ENCODE data around the gene ADGRL2.

ADGRL2 gene

DNA sequence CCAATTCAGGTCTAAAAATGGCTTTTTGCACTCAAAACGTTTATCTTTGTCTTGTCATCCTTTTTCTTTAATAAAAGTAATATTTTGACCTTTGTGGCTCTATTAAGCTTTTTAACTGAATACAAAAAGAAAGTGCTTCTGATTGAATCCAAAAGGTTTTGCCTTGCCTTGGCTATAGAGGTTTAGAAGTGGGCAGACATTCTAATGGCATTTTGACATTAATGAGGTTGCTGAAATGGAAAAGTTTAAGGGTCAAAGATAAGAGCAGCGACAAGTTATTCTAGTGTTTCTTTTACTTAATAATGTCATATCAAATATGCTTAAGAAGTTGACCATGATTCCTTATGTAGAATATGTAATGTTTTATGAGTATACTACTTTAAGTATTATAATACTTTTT is 120.2 kb downstream of the ADGRL2 start:
- no peak for DNase-seq

DNA sequence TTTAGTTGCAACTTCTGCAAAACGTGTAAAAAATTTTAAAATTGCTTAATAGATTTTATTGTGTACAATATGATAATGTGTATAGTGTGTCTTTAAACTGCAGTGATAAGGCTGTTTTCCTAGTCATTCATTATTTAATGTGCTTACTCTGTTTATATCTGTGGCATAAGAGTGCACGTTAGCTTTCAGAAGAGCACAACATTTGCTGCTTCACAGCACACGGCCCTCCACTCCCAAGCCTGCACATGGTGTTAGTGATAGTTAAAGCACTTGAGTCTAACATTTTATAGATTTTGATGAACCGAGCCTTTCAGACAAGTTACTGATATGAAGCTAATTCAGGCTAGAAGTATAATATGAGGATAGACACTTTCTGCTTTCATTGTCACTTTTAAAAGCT is 120.6 kb downstream of the ADGRL2 start:
- DNase-seq, result no peak

DNA sequence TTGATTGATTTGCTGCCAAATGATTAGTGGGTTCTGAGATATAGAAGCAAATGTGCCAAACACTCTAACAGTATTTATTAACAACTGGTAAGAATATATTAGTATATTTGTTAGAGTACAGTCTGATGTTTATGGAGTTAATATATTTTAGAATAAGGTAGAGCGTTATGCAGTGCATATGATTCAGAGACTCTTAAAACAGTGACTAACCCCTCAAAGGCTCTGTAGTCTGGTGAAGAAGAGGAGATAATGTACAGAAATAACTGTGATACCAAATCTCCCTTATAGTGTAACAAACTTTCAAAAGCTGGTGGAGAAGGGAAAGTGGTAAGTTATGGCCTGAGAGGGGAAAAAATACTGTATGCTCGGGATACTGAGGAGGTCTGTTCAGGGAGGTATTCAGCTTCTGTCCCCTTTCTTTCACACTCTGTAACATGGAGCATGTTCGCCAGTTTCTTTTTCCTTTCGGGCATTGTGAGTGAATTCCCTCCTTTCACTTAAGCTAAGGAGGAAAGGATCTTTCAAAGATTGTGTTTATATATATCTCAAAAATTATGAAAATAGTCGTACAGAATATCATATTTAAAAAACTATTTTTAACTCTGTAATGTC is 121.2 kb downstream of the ADGRL2 start:
- DNase-seq, result no peak

DNA sequence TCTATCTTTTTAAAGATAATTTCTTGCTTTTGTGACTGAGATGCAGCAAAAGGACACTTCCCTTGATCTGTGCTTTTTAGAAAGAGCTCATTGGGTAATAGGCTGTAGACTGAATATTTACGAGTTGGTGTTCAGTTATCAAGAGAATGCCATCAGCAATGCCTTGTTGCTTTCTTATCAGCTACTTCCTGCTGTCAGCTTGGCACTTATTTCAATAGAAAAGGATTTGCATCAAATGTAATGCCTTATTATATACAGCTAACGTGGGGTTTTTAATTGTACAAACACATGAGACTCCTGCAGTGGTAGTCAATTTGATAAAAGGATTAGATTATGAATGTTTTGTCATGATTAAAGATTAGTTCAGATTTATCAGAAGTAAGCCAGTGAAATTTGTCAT is 122.2 kb downstream of the ADGRL2 start:
- no peak for DNase-seq

DNA sequence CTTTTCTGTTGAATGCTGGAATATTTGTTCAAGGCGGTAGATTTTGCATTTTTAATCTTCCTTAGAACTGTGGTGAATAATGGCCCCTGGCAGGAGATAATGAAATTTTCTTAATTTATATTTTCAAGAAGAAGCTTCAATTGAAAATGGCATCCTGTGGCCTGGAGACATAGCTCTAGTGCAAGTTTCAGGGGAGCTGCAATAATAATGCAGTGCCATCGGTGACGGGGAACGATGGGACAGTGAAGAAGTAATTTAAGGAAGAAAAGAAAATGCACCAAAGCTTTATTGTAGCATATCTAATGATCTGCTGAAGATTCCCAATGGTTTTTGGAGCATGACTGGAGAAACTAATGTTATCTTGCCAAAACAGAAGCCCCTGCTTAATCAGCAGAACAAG is 128.4 kb downstream of the ADGRL2 start:
- no peak for DNase-seq

DNA sequence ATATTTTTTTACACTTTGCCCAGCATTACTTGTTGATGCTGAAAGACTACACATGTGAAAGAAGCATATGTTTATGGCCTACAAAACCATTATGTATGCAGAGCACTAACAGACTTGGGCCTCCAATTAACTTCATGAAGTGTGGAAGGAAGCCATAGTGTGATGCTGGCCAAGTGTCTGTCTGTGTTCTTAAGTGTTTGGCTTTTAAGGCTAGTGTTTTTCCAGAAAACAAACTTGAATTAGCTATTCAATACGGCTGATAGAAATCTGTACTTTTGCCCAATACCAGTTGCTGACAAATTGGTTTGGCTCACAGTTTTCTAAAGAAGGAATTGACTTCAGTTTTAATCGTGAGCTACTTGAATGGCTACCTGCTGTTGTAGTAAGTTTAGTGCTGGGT is 136.1 kb downstream of the ADGRL2 start:
- DNase-seq, result no peak

DNA sequence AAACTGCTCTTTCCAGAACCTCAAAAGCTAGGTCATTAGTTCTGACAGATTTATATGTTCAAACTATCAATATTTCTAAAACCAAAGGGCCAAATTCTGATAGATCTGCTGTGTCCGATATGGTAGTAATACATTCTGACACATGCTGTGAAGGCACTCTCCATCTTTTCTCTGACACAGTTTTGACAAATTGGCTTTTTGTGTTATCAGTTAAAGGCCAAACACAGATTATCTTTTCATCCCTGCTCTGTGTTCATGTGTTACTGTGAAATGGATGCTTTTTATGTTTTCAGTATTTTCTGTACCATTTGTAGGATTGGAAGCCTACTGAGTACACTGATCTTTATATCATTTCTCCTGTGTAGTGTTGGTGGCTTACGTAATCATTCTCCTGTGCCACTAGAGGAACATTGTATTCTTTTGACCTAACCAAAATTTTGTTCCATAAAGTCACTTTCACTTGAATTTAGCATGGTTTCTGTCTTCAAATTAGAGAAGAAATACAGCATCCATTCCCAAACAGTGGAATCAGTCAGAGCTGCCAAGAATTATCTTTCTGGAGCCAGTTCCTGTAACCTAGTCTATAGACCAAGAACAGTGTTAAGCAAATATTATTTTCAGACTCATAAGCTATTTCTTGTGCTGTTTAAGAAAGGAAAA is 137.2 kb downstream of the ADGRL2 start:
- DNase-seq, result no peak

DNA sequence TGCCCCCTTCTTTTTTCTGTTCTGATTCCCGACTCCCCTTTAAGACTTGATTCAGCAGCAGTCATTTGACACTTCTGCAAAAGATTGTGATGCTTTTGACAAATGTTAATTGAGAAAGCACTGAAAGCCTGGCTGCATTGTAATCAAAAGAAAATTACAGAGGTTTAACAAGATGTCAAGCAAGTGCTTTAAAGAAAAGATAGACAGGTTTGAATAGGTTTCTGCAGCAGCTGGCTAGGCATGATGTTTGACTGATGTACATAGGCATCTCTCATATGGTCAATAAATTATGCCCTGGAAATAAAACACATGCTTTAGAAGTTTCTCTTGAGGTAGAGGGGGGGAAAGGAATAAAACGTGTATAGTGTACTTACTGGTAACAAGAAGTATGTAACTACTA is 147.8 kb downstream of the ADGRL2 start:
- DNase-seq, result no peak

DNA sequence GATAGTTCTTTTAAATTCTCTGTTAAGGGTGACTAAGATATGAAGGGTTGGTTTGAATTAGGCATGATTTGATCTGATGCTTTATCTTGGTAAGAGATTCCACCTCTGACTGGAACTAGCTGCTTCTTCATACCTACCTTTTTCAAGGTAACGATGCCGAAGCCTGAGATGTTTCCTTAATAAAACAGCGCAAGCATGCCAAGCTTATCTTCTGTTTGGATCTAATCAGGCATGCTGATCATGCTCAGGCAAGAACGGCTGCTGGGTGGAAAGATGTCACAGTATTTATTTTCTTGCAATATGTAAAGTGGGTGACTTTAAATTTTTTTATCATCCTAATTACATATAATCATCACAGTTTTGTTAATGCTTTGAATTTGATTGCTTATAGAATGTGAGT is 148.7 kb downstream of the ADGRL2 start:
- no peak for DNase-seq

DNA sequence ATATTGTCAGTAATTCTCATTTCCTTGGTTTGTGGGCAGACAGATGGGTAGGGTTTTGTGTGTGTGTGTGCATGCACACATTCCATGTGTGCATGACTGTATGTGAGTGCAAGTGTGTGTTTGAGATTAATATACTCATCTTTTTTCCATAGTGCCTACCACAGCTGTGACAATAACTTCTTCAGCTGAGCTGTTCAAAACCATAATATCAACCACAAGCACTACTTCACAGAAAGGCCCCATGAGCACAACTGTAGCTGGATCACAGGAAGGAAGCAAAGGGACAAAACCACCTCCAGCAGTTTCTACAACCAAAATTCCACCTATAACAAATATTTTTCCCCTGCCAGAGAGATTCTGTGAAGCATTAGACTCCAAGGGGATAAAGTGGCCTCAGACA is 149.3 kb downstream of the ADGRL2 start:
- DNase-seq, result no peak

DNA sequence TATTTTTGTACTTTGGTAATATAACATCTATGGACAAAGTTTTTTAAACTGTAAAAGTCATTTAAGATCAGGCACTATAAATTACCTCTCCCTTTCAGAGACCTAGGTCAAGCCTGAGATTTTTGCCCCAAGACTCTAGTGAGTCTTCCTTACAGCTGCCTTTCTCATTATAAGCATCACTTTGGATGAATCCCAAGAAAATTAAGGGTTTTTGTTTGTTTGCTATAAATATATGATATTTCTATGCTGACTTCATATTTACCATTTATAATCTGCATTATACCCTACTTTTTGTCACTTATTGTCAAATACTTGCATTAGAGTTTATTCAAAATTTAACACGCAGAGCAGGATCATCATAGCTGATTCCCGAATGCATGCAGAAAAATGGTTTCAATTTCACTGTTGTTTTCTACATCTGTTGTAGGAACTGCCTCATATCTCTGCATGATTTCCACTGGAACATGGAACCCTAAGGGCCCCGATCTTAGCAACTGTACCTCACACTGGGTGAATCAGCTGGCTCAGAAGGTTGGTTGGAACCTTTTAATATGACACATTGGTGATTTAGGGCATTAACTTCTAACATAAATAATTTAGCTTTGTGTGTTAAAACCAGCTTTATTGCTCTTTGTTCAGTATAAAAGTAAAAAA is 150.0 kb downstream of the ADGRL2 start:
- DNase-seq, result no peak

DNA sequence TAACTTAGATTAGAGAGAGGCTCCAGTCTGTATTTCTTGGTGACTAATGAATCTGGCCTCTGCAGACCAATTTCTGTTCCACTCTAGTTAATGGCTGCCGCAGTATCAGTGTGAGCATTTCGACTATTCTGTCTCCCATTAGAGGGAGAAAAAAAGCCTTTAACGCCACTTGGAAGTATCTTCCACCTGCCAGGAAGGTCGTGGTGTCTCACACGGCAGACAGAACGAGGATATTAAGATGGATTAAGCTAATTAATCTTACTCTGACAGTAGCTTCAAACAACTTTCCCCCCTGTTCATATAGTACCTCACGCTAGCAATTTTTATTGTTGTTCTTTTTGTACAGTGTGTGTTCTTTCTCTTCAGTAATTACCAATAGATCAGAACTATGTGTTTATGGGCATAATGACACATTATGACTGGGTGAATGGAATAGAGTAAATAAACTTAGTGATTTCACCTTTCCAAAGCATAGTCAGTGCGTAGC is 153.8 kb downstream of the ADGRL2 start:
- DNase-seq, result no peak

DNA sequence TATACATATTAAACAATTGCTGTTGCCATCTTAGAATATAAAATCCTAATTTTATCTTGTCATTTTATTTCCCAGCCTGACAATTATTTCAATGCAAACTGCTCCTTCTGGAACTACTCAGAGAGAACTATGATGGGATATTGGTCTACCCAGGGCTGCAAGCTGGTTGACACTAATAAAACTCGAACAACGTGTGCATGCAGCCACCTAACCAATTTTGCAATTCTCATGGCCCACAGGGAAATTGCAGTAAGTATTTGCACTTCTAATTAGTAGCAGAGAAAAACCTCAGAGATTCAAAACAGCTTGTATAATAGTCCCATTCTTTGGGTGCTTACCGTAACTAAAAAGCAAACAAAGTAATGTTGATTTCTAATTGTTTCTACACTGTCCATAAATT is 167.2 kb downstream of the ADGRL2 start:
- no peak for DNase-seq

DNA sequence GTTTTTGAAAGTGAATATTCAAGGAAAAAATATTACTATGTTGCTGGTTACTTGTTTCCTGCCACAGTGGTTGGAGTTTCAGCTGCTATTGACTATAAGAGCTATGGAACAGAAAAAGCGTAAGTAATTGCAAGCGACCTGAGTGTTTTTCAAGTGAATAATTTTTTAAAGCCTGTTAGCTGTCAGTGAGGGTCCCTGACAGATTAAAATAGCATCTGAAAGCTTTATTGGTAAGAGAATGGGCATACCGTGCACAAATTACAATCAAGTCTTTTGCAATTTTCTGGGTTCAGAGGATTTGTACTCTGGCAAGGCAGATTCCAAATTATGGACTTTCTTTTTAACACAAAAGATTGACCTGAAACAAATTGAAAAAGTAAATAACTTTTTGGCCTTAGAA is 169.7 kb downstream of the ADGRL2 start:
- DNase-seq, result no peak

DNA sequence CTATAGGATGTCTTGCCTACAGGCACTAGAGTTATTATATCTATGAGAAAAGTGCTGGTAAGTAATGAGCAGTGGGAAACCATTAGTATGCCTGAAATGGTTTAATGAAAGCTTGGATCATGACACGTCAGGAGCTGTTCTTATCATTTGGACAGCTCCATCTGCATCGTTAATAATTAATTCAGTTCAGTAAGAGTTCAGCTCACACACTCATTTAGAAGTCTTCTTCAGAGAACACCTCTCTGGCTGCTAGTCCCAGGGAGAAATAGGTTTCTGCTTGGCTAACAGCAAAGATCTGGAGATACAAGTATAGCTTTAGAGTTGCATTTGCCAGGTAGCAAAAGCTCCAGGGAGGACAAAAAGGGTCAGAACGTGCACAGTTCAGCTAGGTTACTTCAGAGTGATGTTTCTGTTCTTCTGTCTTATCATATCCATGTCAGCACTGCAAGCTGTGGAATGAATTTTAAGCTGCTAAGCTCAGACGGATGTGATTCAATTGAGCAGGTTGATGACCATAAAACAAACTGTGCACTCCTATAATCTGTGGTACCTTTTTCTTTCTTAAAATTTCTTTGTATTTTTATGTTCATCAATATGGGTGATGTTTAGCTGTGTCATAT is 173.6 kb downstream of the ADGRL2 start:
- DNase-seq, result no peak

DNA sequence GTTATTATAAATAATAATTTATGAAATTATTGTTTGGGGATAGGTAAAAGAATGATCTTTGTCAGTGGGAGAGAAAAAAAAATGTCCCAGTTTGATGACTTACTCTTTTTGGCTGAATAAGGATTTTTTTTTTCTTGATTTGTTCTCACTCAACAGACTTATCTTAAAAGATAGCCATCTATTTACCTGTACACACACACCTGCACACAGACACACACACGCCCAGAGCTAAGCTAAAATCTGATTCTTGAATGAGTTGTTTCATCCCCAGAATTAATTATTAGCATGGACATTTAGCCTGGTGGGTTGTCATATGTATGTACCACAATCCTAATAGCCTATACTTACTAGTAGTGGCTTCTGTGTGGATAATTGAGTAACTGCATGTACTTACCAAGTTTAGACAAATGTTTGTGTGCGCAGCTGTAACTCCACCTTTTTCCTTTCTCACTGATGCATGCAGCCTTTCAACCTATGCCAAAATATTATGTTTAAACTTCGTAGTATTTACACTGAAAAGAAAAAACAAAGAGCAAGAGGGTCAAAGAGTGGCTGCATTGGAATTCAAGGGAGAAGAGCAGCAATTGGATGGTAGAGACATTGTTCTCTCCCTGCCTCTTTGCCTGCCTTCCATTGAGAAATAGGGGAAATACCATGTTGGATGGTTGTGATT is 174.3 kb downstream of the ADGRL2 start:
- no peak for DNase-seq

DNA sequence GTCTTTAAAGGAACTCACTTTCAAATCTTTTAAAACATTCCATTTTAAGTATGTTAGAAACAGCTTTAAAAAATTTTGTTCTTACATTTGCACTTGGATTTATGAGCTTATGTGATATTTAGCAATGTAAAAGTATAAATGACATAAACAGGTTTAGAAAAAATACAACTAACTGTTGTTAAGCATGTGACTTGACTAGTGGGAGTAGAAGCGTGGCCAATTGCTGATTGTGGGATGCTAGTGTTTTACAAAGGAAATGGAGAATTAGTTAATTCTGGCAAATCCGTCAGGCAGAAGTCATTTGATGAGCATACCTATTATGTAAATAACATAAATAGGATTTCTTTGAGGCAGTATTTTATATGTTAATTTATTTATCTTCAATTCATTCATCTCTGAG is 175.8 kb downstream of the ADGRL2 start:
- DNase-seq, result no peak

DNA sequence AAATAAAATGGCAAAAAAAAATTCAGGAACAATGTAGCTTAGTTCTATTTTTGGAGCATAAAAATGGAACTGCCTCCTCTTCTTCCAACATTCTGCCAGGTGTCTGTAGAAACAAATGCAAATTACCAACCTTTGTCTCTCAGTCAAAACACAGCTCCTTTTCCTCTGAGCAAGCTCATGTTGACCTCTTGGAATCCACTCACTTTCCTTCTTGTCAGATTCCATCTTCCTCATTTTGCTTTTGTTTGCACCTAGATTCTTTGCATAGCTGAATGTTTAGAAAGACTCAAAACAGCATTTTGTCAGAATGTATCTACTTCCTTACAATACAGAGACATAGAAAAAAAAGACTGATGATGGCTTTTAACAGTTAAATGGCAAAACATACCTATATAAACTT is 178.2 kb downstream of the ADGRL2 start:
- no peak for DNase-seq

DNA sequence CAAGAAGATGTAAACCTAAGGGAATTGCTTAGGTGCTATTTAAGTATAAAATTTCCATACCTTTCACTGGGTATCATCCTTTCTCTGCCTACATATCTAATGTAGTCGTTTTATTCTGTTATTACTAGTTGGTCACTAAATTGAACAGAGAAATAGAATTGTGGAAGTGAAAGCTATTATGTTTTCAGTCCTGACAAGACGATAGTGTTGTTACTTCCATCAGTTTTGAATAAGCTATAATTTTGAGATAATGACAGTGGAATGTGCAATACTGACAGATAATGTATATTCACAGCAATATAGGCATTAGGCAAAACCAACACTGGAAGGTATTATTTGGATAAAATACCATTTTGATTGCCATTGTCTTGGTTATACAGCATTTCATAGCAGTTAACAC is 181.8 kb downstream of the ADGRL2 start:
- no peak for DNase-seq

DNA sequence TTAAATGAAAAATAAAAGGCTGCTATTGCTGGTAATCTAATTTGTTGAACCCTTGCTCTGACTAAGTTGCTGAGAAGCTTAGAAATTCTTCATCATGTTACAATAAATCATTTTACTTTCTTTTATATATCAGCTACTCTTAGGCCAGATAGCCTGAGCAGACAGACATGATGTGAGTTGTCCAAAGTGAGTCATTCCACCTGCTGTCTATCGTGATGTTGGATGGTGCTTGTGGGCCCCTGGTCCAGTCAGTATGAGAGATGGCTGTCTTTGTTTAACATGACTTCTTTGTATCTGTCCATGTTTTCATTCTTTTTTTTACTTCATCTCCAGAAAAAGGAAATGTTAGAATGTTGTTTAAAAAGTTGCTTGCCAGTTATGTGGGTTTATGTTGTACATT is 188.8 kb downstream of the ADGRL2 start:
- no peak for DNase-seq

DNA sequence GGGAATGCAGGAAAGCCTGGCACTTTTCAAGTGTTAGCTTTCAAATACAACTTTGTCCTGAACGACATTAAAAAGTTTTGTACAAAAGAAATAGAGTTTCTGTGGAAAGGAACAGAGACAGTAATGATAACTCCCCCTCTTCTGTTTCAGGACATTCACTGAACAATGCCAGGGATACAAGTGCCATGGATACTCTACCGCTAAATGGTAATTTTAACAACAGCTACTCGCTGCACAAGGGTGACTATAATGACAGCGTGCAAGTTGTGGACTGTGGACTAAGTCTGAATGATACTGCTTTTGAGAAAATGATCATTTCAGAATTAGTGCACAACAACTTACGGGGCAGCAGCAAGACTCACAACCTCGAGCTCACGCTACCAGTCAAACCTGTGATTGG is 189.5 kb downstream of the ADGRL2 start:
- DNase-seq, result no peak

DNA sequence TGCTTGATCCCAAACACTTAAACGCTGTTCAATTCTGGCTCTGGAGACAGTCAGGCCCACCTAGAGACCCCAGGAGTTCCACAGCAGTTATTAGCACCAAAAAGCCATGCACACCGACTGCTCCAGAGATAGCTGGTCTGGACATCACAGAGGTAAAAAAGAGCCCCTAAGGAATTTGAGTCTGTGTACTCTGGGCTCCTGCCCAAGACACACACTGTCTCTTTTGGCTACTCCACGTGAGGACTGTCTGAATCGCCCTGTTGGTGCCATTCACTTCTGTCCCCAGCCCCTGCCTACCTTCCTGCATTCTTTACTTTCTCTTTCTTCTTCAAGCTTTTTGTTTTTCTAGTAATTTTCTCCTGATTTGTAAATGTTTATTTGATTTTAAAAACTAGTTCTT is 197.4 kb downstream of the ADGRL2 start:
- DNase-seq, result no peak

DNA sequence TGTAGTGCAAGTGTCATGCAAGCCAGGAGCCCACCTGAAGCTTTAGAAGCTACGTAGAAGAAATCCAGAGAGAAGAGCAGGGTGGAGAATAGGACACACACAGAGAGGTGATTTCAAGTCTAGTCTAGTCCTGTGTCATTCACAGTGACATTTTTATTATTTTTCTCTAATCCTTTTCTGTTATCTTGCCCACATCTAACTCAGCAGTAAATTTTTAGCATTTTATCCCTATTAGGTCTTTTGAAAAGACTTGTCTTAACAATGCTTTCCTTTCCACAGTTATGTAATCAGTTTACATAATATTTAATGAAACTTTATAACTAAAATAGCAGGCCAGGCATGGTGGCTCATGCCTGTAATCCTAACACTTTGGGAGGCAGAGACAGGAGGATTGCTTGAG is 198.6 kb downstream of the ADGRL2 start:
- no peak for DNase-seq

DNA sequence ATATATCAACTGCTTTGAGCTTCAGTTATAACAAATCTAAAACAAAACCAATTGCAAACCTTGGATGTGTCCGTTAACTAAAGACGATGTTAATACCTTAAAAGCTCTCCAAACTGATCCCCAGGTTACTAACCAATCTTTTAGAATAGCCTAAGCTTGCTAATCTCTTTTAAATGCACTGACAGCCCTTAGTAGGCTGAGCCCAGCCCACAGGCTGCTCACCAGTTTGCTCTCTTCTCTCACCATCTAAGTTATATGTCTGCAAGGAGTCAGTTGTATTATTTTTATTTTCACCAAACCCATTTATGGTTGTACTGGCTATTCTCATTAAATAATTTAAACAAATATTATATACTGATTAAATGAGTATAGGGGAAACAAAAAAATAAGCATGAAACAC is 199.5 kb downstream of the ADGRL2 start:
- DNase-seq, result no peak

All from activated CD4-positive, alpha-beta T cell treated with anti-CD3 and anti-CD28 coated beads, Interleukin-2, amount 50 U/mL, for 1 hour (primary cell).